Loucy (cell line): Measurements from ENCODE around the gene ABCC6.

ENCODE experiments used
- H2AFZ ChIP-seq: fragments of 200-600 bp; sonication (generic); 2 replicates; pipeline ENCODE4 v1.6.0; 2016; ENCODE audit warnings: antibody characterized with exemption, mild to moderate bottlenecking, low read length, moderate library complexity
- H3F3A ChIP-seq: fragments of 200-600 bp; 2 replicates; pipeline ENCODE4 v1.6.0; 2016; ENCODE audit warnings: antibody characterized with exemption, low read depth, mild to moderate bottlenecking
- H3K27me3 ChIP-seq: fragments of 200-600 bp; sonication (generic); 2 replicates; pipeline ENCODE4 v1.6.1; 2014; ENCODE audit warnings: low read length, mild to moderate bottlenecking; ENCODE audit not compliant: insufficient read depth, poor library complexity, severe bottlenecking
- H3K36me3 ChIP-seq: fragments of 200-600 bp; sonication (generic); 2 replicates; pipeline ENCODE4 v1.6.1; 2016; ENCODE audit warnings: low read length; ENCODE audit not compliant: insufficient read depth
- H3K4me1 ChIP-seq: fragments of 200-600 bp; sonication (generic); 2 replicates; pipeline ENCODE4 v1.5.1; 2014; ENCODE audit warnings: low read length, mild to moderate bottlenecking; ENCODE audit not compliant: insufficient read depth, poor library complexity, severe bottlenecking
- H3K4me2 ChIP-seq: fragments of 200-600 bp; sonication (generic); 2 replicates; pipeline ENCODE4 v1.6.0; 2014; ENCODE audit warnings: antibody characterized with exemption, low read length, low read depth, mild to moderate bottlenecking; ENCODE audit not compliant: poor library complexity, severe bottlenecking
- H3K4me3 ChIP-seq: fragments of 200-600 bp; sonication (generic); 2 replicates; pipeline ENCODE4 v1.5.1; 2014; ENCODE audit warnings: low read length, mild to moderate bottlenecking, mixed read lengths; ENCODE audit not compliant: poor library complexity, severe bottlenecking
- H3K79me2 ChIP-seq: fragments of 200-600 bp; sonication (generic); 2 replicates; pipeline ENCODE4 v1.6.1; 2014; ENCODE audit warnings: low read length; ENCODE audit not compliant: insufficient read depth
- H3K9ac ChIP-seq: fragments of 200-600 bp; sonication (generic); 2 replicates; pipeline ENCODE4 v1.6.0; 2014; ENCODE audit warnings: mild to moderate bottlenecking, low read depth, low read length, moderate library complexity; ENCODE audit not compliant: poor library complexity, severe bottlenecking
- H3K9me2 ChIP-seq: fragments of 200-600 bp; sonication (generic); replicated peaks from 2 replicates; pipeline ENCODE4 v1.6.1; 2016; ENCODE audit warnings: low read depth, low read length, mixed read lengths
- H3K9me3 ChIP-seq: fragments of 200-600 bp; sonication (generic); 2 replicates; pipeline ENCODE4 v1.6.1; 2014; ENCODE audit warnings: mild to moderate bottlenecking, antibody characterized with exemption, low read length, low read depth; ENCODE audit not compliant: insufficient read depth
- H4K20me1 ChIP-seq: fragments of 200-600 bp; sonication (generic); 2 replicates; pipeline ENCODE4 v1.6.0; 2014; ENCODE audit warnings: antibody characterized with exemption, low read length, mild to moderate bottlenecking; ENCODE audit not compliant: insufficient read depth, poor library complexity, severe bottlenecking
- CTCF ChIP-seq: fragments of 200-600 bp; sonication (generic); conservative IDR thresholded peaks from 2 replicates; pipeline ENCODE4 v1.5.1; 2014; ENCODE audit warnings: mild to moderate bottlenecking, antibody characterized with exemption, low read length
- EZH2phosphoT487 ChIP-seq: fragments of 200-600 bp; IDR thresholded peaks from 2 replicates; pipeline ENCODE4 v1.6.1; 2018; ENCODE audit warnings: antibody characterized with exemption, mild to moderate bottlenecking, moderate library complexity, borderline replicate concordance

Gene ABCC6

GRCh38 chr16:16118337-16118736, 105.0 kb downstream of the ABCC6 start:
- peaks cover 4% of the 10 kb centered on the region; the same call in 1 of the 2 replicates for H3F3A ChIP-seq
- H3K9ac ChIP-seq = no peak overlapping the region
- peaks cover 14% of the 10 kb centered on the region; the same call in 1 of the 2 replicates for H3K9me3 ChIP-seq
- H3K4me3 ChIP-seq = no peak overlapping the region
- no peaks in the 10 kb centered on the region for H3K27me3 ChIP-seq
- no peaks in the 10 kb centered on the region for H3K9me2 ChIP-seq
- no peaks in the 10 kb centered on the region for H3K79me2 ChIP-seq
- H2AFZ ChIP-seq = no peak overlapping the region
- TF ChIP-seq EZH2phosphoT487 = no peak
- TF ChIP-seq CTCF = no peak
- H4K20me1 ChIP-seq = no peaks in the 10 kb centered on the region
- H3K36me3 ChIP-seq = peaks cover 56% of the 10 kb centered on the region; the same call in 1 of the 2 replicates
- H3K4me2 ChIP-seq = no peak overlapping the region
- H3K4me1 ChIP-seq = peaks cover 28% of the 10 kb centered on the region

DNA sequence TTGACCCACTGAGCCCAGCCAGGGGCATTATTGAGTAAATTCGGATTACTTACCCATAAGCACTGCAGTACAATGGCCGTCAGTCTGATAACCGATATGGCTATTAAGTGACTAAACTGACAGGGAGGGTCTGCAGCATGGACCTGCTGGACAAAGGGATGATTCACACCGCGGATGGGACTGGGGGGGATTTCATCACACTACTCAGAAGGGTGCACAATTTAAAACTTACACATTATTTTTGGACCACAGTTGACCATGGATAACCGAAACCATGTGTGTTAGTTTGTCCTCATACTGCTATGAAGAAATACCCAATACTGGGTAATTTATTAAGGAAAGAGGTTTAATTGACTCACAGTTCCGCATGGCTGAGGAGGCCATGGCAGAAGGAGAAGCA, 106.5 kb downstream of the ABCC6 start:
- Histone ChIP-seq H3K27me3 (no peaks in the 10 kb centered on the region), H2AFZ (no peak overlapping the region), H3K4me2 (no peak overlapping the region), H3K79me2 (no peaks in the 10 kb centered on the region), H3K9me3 (peaks cover 14% of the 10 kb centered on the region; the same call in 1 of the 2 replicates), H3K4me1 (peaks cover 27% of the 10 kb centered on the region), H4K20me1 (no peaks in the 10 kb centered on the region), H3F3A (peaks cover 4% of the 10 kb centered on the region; the same call in 1 of the 2 replicates), H3K4me3 (no peak overlapping the region), H3K36me3 (peaks cover 64% of the 10 kb centered on the region; the same call in 1 of the 2 replicates), H3K9ac (no peak overlapping the region), H3K9me2 (no peaks in the 10 kb centered on the region)
- TF ChIP-seq EZH2phosphoT487 = no peak
- no peak for TF ChIP-seq CTCF

- Histone ChIP-seq H3K9me3 (peaks cover 11% of the 10 kb centered on the region; the same call in 1 of the 2 replicates), H3K27me3 (no peaks in the 10 kb centered on the region), H4K20me1 (no peaks in the 10 kb centered on the region), H3F3A (no peaks in the 10 kb centered on the region), H3K36me3 (peaks cover 82% of the 10 kb centered on the region; the same call in 1 of the 2 replicates), H3K4me3 (no peak overlapping the region), H3K4me1 (no peaks in the 10 kb centered on the region), H3K9me2 (no peaks in the 10 kb centered on the region), H3K4me2 (no peak overlapping the region), H3K79me2 (no peaks in the 10 kb centered on the region), H3K9ac (no peak overlapping the region), H2AFZ (no peak overlapping the region)
- no peak for TF ChIP-seq EZH2phosphoT487
- TF ChIP-seq CTCF = no peak
Measured at GRCh38 chr16:16113076-16113475, 110.2 kb downstream of the ABCC6 start.
